Muscle layer of duodenum (tissue), 2 donors: Measurements from ENCODE around the gene LMOD1.
"Not testable (repeated sequence)": the region's sequence is repeated elsewhere in the genome, so short reads cannot be mapped to it uniquely, and the experiment has no call there.

Experiments
- H3K27ac ChIP-seq: one replicate; pipeline ENCODE4 v1.7.0; 2013; ENCODE audit warnings: mild to moderate bottlenecking, low read length
- H3K27me3 ChIP-seq: one replicate; pipeline ENCODE4 v1.7.0; 2013; ENCODE audit warnings: low read depth, mild to moderate bottlenecking, control low read depth, low read length
- H3K36me3 ChIP-seq, 2 donors: one replicate each; pipeline ENCODE4 v1.7.0; 2013; ENCODE audit warnings: low read length in 2 of 2, control low read depth in 1 of 2, mild to moderate bottlenecking in 1 of 2; ENCODE audit not compliant: insufficient read depth in 2 of 2, control insufficient read depth in 1 of 2
- H3K4me1 ChIP-seq, 2 donors: one replicate each; pipeline ENCODE4 v1.7.0; 2013; ENCODE audit warnings: low read length in 2 of 2, mild to moderate bottlenecking in 2 of 2, control low read depth in 1 of 2, moderate library complexity in 1 of 2; ENCODE audit not compliant: insufficient read depth in 2 of 2, control insufficient read depth in 1 of 2
- H3K4me3 ChIP-seq, 2 donors: one replicate each; pipeline ENCODE4 v1.7.0; 2013; ENCODE audit warnings: low read length in 2 of 2, low read depth in 1 of 2, mild to moderate bottlenecking in 1 of 2
- H3K9me3 ChIP-seq, 2 donors: one replicate each; pipeline ENCODE4 v1.7.0; 2013; ENCODE audit warnings: low read length in 2 of 2, control low read depth in 1 of 2, mild to moderate bottlenecking in 1 of 2; ENCODE audit not compliant: control insufficient read depth in 1 of 2
- donor health status: healthy.

The LMOD1 gene

DNA sequence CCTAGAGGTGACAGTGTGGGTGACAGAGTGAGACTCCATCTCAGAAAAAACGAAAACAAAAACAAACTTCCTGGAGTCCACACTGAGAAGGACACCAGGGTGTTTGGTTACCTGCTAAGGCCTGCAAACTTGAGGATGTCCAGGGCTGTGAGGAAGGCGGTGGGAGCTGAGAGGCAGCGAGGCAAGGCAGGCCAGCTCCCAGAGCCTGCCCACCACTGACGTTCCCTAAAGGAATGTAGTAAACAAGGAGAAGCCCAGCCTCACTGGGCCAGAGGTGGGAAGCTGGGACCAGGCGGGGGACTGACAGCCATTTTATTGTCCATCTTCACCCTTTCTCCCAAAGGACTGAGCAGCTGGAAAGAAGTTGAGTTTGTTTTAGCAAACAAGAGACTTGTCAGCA lies 33.5 kb downstream of the LMOD1 start:
- peak overlapping the region; percentile 60 for H3K27ac ChIP-seq

DNA sequence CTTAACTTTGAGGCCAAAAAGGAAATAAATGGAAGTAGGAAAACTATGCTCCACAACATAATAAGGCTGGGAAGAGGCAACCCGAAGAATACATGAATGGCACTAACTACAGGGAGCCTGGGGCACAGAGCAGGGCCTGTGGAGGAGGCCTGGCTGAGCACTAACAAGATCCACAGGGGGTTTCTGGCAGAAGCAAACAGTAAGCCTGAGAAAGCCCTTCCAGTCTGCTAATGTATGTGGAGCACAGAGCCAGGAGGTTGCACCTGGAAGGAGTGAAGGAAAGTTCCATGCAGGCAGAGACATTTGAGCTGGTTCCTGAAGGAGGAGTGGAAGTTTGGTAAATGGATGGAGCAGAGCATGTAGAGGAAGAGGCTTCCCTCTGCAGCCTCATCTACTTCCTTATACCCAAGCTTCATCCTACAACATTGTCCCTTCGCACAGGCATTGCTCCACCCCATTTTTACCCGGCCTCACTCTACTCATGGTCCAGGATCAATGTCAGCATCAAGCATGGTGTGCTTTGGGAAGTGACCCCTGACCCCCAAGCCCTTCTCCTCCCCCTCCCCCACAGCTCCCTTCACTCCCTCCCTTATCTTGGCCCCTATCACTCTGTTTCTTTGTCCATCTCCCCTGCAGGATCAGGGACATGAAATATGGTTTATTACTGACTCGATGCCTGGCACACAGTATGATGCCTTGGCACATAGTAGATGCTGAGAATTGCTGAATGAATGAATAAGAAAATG lies 34.3 kb downstream of the LMOD1 start:
- Histone ChIP-seq H3K4me3 (no peak overlapping the region), H3K4me1 (peaks cover 3 to 47% of the 10 kb centered on the region in 2 donors)

More for the DNA sequence above, 33.5 kb downstream of the LMOD1 start:
- H3K9me3 ChIP-seq: no peaks in the 10 kb centered on the region
- peaks cover 3 to 50% of the 10 kb centered on the region in 2 donors for H3K4me1 ChIP-seq
- H3K27me3 ChIP-seq: no peaks in the 10 kb centered on the region
- no peaks in the 10 kb centered on the region for H3K36me3 ChIP-seq
- no peak overlapping the region for H3K4me3 ChIP-seq

GRCh38 chr1:201907621-201908020 lies 38.7 kb downstream of the LMOD1 start:
- Histone ChIP-seq H3K27ac (peak overlapping the region; percentile 80), H3K9me3 (no peaks in the 10 kb centered on the region)

More for the DNA sequence above, 34.3 kb downstream of the LMOD1 start:
- no peaks in the 10 kb centered on the region for H3K36me3 ChIP-seq
- H3K27ac ChIP-seq: peak overlapping the region; percentile 3
- H3K27me3 ChIP-seq: no peaks in the 10 kb centered on the region
- H3K9me3 ChIP-seq: no peaks in the 10 kb centered on the region

DNA sequence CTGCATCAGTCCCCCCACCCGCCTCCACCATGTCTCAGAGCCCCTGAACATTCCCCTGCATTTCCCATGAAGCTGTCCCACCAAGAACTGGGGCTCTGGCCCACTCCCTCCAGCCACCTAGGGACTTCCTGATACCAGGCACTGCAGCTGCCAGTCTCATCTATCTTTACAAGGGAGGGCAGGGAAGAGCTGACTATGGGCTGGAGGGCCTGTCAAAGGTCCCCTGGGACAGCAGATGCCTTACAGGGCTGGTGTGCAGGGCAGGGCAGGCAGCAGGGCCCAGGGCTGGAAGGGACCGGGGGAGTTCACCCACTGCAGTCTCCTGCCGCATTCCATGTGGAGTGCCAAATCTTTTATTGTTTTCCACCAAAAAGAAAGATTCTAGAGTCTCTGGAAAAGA lies 40.0 kb downstream of the LMOD1 start:
- Histone ChIP-seq H3K9me3 (no peaks in the 10 kb centered on the region), H3K4me1 (peaks cover 0 to 37% of the 10 kb centered on the region in 2 donors), H3K4me3 (peak overlapping the region in 1 of 2 donors; percentile 2), H3K27ac (peak overlapping the region; percentile 80), H3K27me3 (no peaks in the 10 kb centered on the region), H3K36me3 (no peaks in the 10 kb centered on the region)

More at GRCh38 chr1:201907621-201908020, 38.7 kb downstream of the LMOD1 start:
- Histone ChIP-seq H3K4me3 (no peak overlapping the region), H3K4me1 (peaks cover 0 to 44% of the 10 kb centered on the region in 2 donors), H3K36me3 (no peaks in the 10 kb centered on the region), H3K27me3 (no peaks in the 10 kb centered on the region)

DNA sequence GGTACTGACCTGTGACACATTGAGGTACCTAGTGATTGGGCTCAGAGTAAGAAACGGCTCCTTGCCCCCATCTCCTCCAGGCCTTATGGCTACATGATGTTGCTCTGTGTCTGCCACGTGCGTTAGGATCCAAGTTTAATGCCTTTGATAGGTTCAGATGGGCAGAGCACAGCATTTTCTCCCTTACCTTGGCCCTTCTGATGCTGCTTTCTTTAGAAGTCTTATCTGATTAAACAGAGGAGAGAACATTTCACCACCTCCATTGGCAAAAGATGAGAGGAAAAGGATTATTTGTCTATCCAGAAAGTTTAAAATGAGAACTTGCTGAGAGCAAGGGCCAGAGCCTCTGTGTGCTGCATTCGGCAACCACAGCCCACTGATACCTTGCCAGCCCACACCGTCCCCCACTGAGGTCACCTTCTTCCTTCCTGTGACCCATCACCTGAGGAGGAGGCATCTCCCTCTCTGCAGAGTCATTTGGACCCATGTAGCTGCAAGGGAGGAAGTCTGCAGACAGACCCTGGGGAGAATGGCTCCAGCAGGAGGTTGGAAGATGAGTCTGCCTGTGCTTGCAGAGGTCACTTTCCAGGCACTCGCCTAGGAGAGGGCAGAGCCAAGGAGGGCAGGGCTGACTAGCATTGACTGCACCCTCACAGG lies 41.0 kb downstream of the LMOD1 start:
- Histone ChIP-seq H3K4me3 (peak overlapping the region in 1 of 2 donors; percentile 12), H3K9me3 (no peaks in the 10 kb centered on the region), H3K4me1 (peaks cover 0 to 44% of the 10 kb centered on the region in 2 donors), H3K36me3 (peaks cover 0 to 2% of the 10 kb centered on the region in 2 donors), H3K27ac (peak overlapping the region; percentile 80), H3K27me3 (no peaks in the 10 kb centered on the region)

- peaks cover 0 to 5% of the 10 kb centered on the region in 2 donors for H3K36me3 ChIP-seq
- H3K9me3 ChIP-seq: no peaks in the 10 kb centered on the region
- H3K4me3 ChIP-seq: peak overlapping the region in 1 of 2 donors; percentile 3
- peak overlapping the region; percentile 80 for H3K27ac ChIP-seq
- H3K27me3 ChIP-seq: no peaks in the 10 kb centered on the region
- H3K4me1 ChIP-seq: peaks cover 0 to 51% of the 10 kb centered on the region in 2 donors
These were observed 41.8 kb downstream of the LMOD1 start for GRCh38 chr1:201904579-201904978.

DNA sequence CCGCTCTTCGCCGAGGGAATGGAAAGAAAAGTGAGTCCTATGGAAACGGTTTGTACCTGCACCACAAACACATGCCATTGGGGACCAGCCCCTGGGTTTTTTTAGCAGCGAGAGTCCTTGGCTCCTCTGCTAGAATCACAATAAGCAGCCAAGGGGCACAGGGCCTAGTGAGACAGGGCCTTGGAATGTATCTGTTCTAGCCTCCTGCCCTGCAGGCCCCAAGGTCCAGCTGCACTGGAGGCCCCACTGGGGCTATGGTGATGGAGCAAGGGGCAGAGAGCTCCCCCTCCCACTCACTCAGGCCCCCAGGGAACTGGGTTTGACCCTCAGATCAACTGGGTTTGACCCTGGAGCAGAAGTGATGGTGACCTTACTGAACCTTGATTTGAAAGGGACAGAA lies 43.2 kb downstream of the LMOD1 start:
- Histone ChIP-seq H3K27ac (peak overlapping the region; percentile 80), H3K9me3 (no peaks in the 10 kb centered on the region), H3K27me3 (no peaks in the 10 kb centered on the region), H3K4me1 (peaks cover 0 to 52% of the 10 kb centered on the region in 2 donors), H3K4me3 (peak overlapping the region in 1 of 2 donors; percentile 25), H3K36me3 (peaks cover 0 to 14% of the 10 kb centered on the region in 2 donors)

DNA sequence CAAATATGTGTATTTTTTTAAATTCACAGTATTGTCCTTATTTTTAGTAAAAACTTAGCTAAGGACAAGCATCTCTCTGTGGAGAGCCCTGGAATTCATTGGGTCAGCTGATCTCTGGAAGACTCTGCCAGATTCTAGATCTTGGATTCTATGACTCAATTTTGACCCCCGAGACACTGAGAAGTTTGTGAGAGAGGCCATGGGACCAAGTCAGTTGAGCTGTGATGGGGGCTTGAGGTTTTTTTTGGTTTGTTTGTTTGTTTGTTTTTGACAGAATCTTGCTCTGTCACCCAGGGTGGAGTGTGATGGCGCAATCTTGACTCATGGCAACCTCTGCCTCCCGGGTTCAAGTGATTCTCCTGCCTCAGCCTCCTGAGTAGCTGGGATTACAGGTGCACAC lies 44.1 kb downstream of the LMOD1 start:
- Histone ChIP-seq H3K27ac (no peak overlapping the region), H3K9me3 (no peaks in the 10 kb centered on the region), H3K27me3 (no peaks in the 10 kb centered on the region), H3K4me1 (peaks cover 0 to 57% of the 10 kb centered on the region in 2 donors), H3K36me3 (peaks cover 0 to 23% of the 10 kb centered on the region in 2 donors), H3K4me3 (no peak overlapping the region)

- H3K4me1 ChIP-seq: peaks cover 0 to 59% of the 10 kb centered on the region in 2 donors
- H3K36me3 ChIP-seq: peaks cover 8 to 23% of the 10 kb centered on the region in 2 donors
- not testable (repeated sequence) for H3K9me3 ChIP-seq, H3K27me3 ChIP-seq, H3K4me3 ChIP-seq, H3K27ac ChIP-seq
These were observed 45.3 kb downstream of the LMOD1 start for GRCh38 chr1:201901036-201901435.

GRCh38 chr1:201900476-201900875 lies 45.9 kb downstream of the LMOD1 start:
- Histone ChIP-seq H3K27ac (peak overlapping the region; percentile 34), H3K4me1 (peaks cover 0 to 55% of the 10 kb centered on the region in 2 donors), H3K36me3 (peaks cover 8 to 23% of the 10 kb centered on the region in 2 donors), H3K9me3 (no peaks in the 10 kb centered on the region), H3K4me3 (peak overlapping the region in 1 of 2 donors; percentile 27), H3K27me3 (no peaks in the 10 kb centered on the region)

GRCh38 chr1:201899683-201900429 lies 46.5 kb downstream of the LMOD1 start:
- Histone ChIP-seq H3K27ac (peak overlapping the region; percentile 34), H3K36me3 (peaks cover 8 to 23% of the 10 kb centered on the region in 2 donors), H3K4me1 (peaks cover 0 to 52% of the 10 kb centered on the region in 2 donors), H3K9me3 (no peaks in the 10 kb centered on the region), H3K4me3 (peak overlapping the region in 1 of 2 donors; percentile 27), H3K27me3 (no peaks in the 10 kb centered on the region)
